HuH-7.5 (cell line): ENCODE measurements around the gene STEAP1B.
"Not testable (repeated sequence)": the region's sequence is repeated elsewhere in the genome, so short reads cannot be mapped to it uniquely, and the experiment has no call there.

ENCODE experiments used
- DNase-seq: peaks from one replicate; pipeline ENCODE4 v3.0.0; 2011; ENCODE audit warnings: low spot score

The STEAP1B gene

GRCh38 chr7:22496912-22497311 is 3.1 kb downstream of the STEAP1B start:
- not testable (repeated sequence) for DNase-seq

- DNase-seq, result not testable (repeated sequence)
Observed at GRCh38 chr7:22496296-22496888, 3.6 kb downstream of the STEAP1B start.

- DNase-seq, result not testable (repeated sequence)
Observed at GRCh38 chr7:22493160-22493925, 6.6 kb downstream of the STEAP1B start.

GRCh38 chr7:22488643-22489462 is 11.1 kb downstream of the STEAP1B start:
- DNase-seq, result peak; percentile 71

- no peak for DNase-seq
Observed at GRCh38 chr7:22487978-22488642, 11.9 kb downstream of the STEAP1B start.

GRCh38 chr7:22486597-22486996 is 13.4 kb downstream of the STEAP1B start:
- no peak for DNase-seq

- DNase-seq, result no peak
Observed at GRCh38 chr7:22485189-22485588, 14.8 kb downstream of the STEAP1B start.

GRCh38 chr7:22482503-22482902 is 17.5 kb downstream of the STEAP1B start:
- DNase-seq, result no peak

- DNase-seq, result no peak
Observed at GRCh38 chr7:22481726-22482125, 18.3 kb downstream of the STEAP1B start.

- DNase-seq, result no peak
Observed at GRCh38 chr7:22480523-22481075, 19.4 kb downstream of the STEAP1B start.

GRCh38 chr7:22477876-22478450 is 22.0 kb downstream of the STEAP1B start:
- DNase-seq, result no peak

- no peak for DNase-seq
Observed at GRCh38 chr7:22477262-22477661, 22.7 kb downstream of the STEAP1B start.

GRCh38 chr7:22476824-22477223 is 23.2 kb downstream of the STEAP1B start:
- no peak for DNase-seq

- DNase-seq, result no peak
Observed at GRCh38 chr7:22474645-22475044, 25.3 kb downstream of the STEAP1B start.

- no peak for DNase-seq
Observed at GRCh38 chr7:22470981-22471380, 29.0 kb downstream of the STEAP1B start.

GRCh38 chr7:22469371-22470143 is 30.4 kb downstream of the STEAP1B start:
- no peak for DNase-seq

- DNase-seq, result no peak
Observed at GRCh38 chr7:22468609-22469008, 31.4 kb downstream of the STEAP1B start.

GRCh38 chr7:22464299-22464698 is 35.7 kb downstream of the STEAP1B start:
- DNase-seq, result no peak

GRCh38 chr7:22460363-22460988 is 39.5 kb downstream of the STEAP1B start:
- no peak for DNase-seq

- DNase-seq, result no peak
Observed at GRCh38 chr7:22457471-22457870, 42.5 kb downstream of the STEAP1B start.
